ENCODE data around the gene CACNA2D3.
"Not testable (repeated sequence)": the region's sequence is repeated elsewhere in the genome, so short reads cannot be mapped to it uniquely, and the experiment has no call there.

The CACNA2D3 gene

GRCh38 chr3:55061720-55062034 is 939.3 kb downstream of the CACNA2D3 start:
- no peak for DNase-seq

GRCh38 chr3:55064164-55064563 is 941.8 kb downstream of the CACNA2D3 start:
- DNase-seq = no peak

GRCh38 chr3:55065331-55065730 is 943.0 kb downstream of the CACNA2D3 start:
- DNase-seq = no peak

- no peak for DNase-seq
These were observed 944.2 kb downstream of the CACNA2D3 start for GRCh38 chr3:55066551-55067047.

- no peak for DNase-seq
These were observed 947.6 kb downstream of the CACNA2D3 start for GRCh38 chr3:55069950-55070349.

- no peak for DNase-seq
These were observed 952.4 kb downstream of the CACNA2D3 start for GRCh38 chr3:55074796-55075195.

- no peak for DNase-seq
These were observed 953.5 kb downstream of the CACNA2D3 start for GRCh38 chr3:55075846-55076245.

- DNase-seq = no peak
These were observed 955.4 kb downstream of the CACNA2D3 start for GRCh38 chr3:55077726-55078125.

GRCh38 chr3:55078876-55079275 is 956.5 kb downstream of the CACNA2D3 start:
- DNase-seq = no peak

- DNase-seq = no peak
These were observed 962.9 kb downstream of the CACNA2D3 start for GRCh38 chr3:55085231-55085630.

- no peak for DNase-seq
These were observed 966.9 kb downstream of the CACNA2D3 start for GRCh38 chr3:55089211-55089610.

- no peak for DNase-seq
These were observed 967.9 kb downstream of the CACNA2D3 start for GRCh38 chr3:55090291-55090690.

- no peak for DNase-seq
These were observed 968.4 kb downstream of the CACNA2D3 start for GRCh38 chr3:55090746-55091145.

GRCh38 chr3:55091381-55092225 is 969.3 kb downstream of the CACNA2D3 start:
- DNase-seq = no peak

GRCh38 chr3:55094676-55095075 is 972.3 kb downstream of the CACNA2D3 start:
- no peak for DNase-seq

GRCh38 chr3:55097441-55097840 is 975.1 kb downstream of the CACNA2D3 start:
- DNase-seq = no peak

GRCh38 chr3:55105647-55106046 is 983.3 kb downstream of the CACNA2D3 start:
- DNase-seq = no peak

GRCh38 chr3:55107187-55107586 is 984.8 kb downstream of the CACNA2D3 start:
- DNase-seq = no peak

- DNase-seq = not testable (repeated sequence)
These were observed 989.6 kb downstream of the CACNA2D3 start for GRCh38 chr3:55111906-55112305.

GRCh38 chr3:55118451-55118850 is 996.1 kb downstream of the CACNA2D3 start:
- no peak for DNase-seq

- DNase-seq = no peak
These were observed 996.9 kb downstream of the CACNA2D3 start for GRCh38 chr3:55119268-55119667.

GRCh38 chr3:55122312-55122711 is 1000.0 kb downstream of the CACNA2D3 start:
- no peak for DNase-seq
